CD14-positive monocyte (primary cell): ENCODE results near the gene SYNE2. TPM values are rescaled to one million over a fixed set of nuclear protein-coding genes. Genes with fewer than 3 reads are reported as not detected.

Experiments used
- DNase-seq, 3 donors: peaks; one replicate each; pipeline ENCODE4 v3.0.0-alpha.2; 2011 to 2022
- H2AFZ ChIP-seq: 2 replicates; pipeline ENCODE4 v1.6.0; 2012; ENCODE audit warnings: mild to moderate bottlenecking, low read depth, low read length, inconsistent platforms; ENCODE audit not compliant: insufficient read depth, poor library complexity, severe bottlenecking
- H3K27ac ChIP-seq, 2 donors: 1 replicate in 1 of 2; 2 replicates in 1 of 2; pipeline ENCODE4 v1.5.1; 2012 to 2013; ENCODE audit warnings: low read length in 2 of 2, control low read depth in 1 of 2, inconsistent platforms in 1 of 2, low read depth in 1 of 2, mild to moderate bottlenecking in 1 of 2
- H3K27me3 ChIP-seq, 2 donors: one replicate each; pipeline versions ENCODE4 v1.6.0 to v1.6.1; 2011 to 2013; ENCODE audit warnings: low read length in 2 of 2; ENCODE audit not compliant: control insufficient read depth in 2 of 2, insufficient read depth in 2 of 2
- H3K36me3 ChIP-seq, 2 donors: replicated peaks in 1 of 2; 1 replicate in 1 of 2; 2 replicates in 1 of 2; pipeline versions ENCODE4 v1.5.1 to v1.6.1; 2012 to 2013; ENCODE audit warnings: low read length in 2 of 2, control low read depth in 1 of 2, inconsistent platforms in 1 of 2, mild to moderate bottlenecking in 1 of 2; ENCODE audit not compliant: insufficient read depth in 2 of 2, control insufficient read depth in 1 of 2
- H3K4me1 ChIP-seq, 2 donors: 1 replicate in 1 of 2; 2 replicates in 1 of 2; pipeline versions ENCODE4 v1.5.1 to v1.6.1; 2012 to 2013; ENCODE audit warnings: low read length in 2 of 2, control low read depth in 1 of 2, inconsistent platforms in 1 of 2, mild to moderate bottlenecking in 1 of 2, moderate library complexity in 1 of 2; ENCODE audit not compliant: insufficient read depth in 2 of 2, control insufficient read depth in 1 of 2
- H3K4me2 ChIP-seq: replicated peaks from 2 replicates; pipeline ENCODE3; 2012; ENCODE audit warnings: low read length, moderate library complexity, mild to moderate bottlenecking; ENCODE audit not compliant: poor library complexity, severe bottlenecking; ENCODE audit errors: extremely low read depth
- H3K4me3 ChIP-seq, 3 experiments: fragments of 200-600 bp in 1 of 3; sonication (generic) in 1 of 3; replicated peaks in 1 of 3; 1 replicate in 2 of 3; 2 replicates in 1 of 3; pipeline ENCODE4 v1.5.1; 2011 to 2013; ENCODE audit warnings: low read length in 3 of 3, mild to moderate bottlenecking in 3 of 3, control low read depth in 2 of 3, low read depth in 2 of 3, inconsistent platforms in 1 of 3, moderate library complexity in 1 of 3
- H3K79me2 ChIP-seq: 2 replicates; pipeline ENCODE4 v1.6.0; 2012; ENCODE audit warnings: mild to moderate bottlenecking, control low read depth, inconsistent platforms, low read length, moderate library complexity; ENCODE audit not compliant: insufficient read depth
- H3K9ac ChIP-seq: 2 replicates; pipeline ENCODE4 v1.6.0; 2017; ENCODE audit warnings: low read length, mild to moderate bottlenecking; ENCODE audit not compliant: insufficient read depth, poor library complexity, severe bottlenecking
- H3K9me3 ChIP-seq, 2 donors: replicated peaks in 1 of 2; 1 replicate in 1 of 2; 2 replicates in 1 of 2; pipeline versions ENCODE4 v1.5.1 to v1.6.1; 2012 to 2013; ENCODE audit warnings: low read length in 2 of 2, control low read depth in 1 of 2; ENCODE audit not compliant: control insufficient read depth in 1 of 2, insufficient read depth in 1 of 2
- H4K20me1 ChIP-seq: 2 replicates; pipeline ENCODE4 v1.6.0; 2012; ENCODE audit warnings: mild to moderate bottlenecking, low read length, control low read depth, moderate library complexity; ENCODE audit not compliant: insufficient read depth
- H3K27ac Mint-ChIP-seq, 7 donors: one replicate each; pipeline ENCODE4 v1.8.0; 2020; ENCODE audit warnings: mild to moderate bottlenecking in 7 of 7, mixed read lengths in 7 of 7, moderate library complexity in 6 of 7, inconsistent platforms in 2 of 7
- H3K27me3 Mint-ChIP-seq, 3 donors: one replicate each; pipeline ENCODE4 v1.8.0; 2021 to 2022; ENCODE audit warnings: low read depth in 3 of 3, mild to moderate bottlenecking in 3 of 3, mixed read lengths in 3 of 3, moderate library complexity in 3 of 3, inconsistent platforms in 1 of 3
- H3K36me3 Mint-ChIP-seq, 2 donors: one replicate each; pipeline ENCODE4 v1.8.0; 2020; ENCODE audit warnings: mixed read lengths in 2 of 2, inconsistent platforms in 1 of 2, mild to moderate bottlenecking in 1 of 2
- H3K4me1 Mint-ChIP-seq: one replicate; pipeline ENCODE4 v1.8.0; 2020; ENCODE audit warnings: mild to moderate bottlenecking, mixed read lengths
- H3K4me3 Mint-ChIP-seq, 2 donors: one replicate each; pipeline ENCODE4 v1.8.0; 2020; ENCODE audit warnings: mild to moderate bottlenecking in 2 of 2, mixed read lengths in 2 of 2, moderate library complexity in 1 of 2
- H3K9me3 Mint-ChIP-seq, 7 donors: one replicate each; pipeline ENCODE4 v1.8.0; 2020 to 2022; ENCODE audit warnings: mixed read lengths in 7 of 7, mild to moderate bottlenecking in 6 of 7, moderate library complexity in 6 of 7, inconsistent platforms in 2 of 7
- CTCF ChIP-seq: fragments of 200-600 bp; IDR thresholded peaks from one replicate; pipeline ENCODE4 v1.8.0; 2022; ENCODE audit warnings: antibody characterized with exemption, mild to moderate bottlenecking
- WGBS: methylation state at CpG from one replicate; pipeline ENCODE4 v1.1.5; 2013; ENCODE audit warnings: missing lambda C conversion rate; ENCODE audit not compliant: insufficient coverage; 5-methylcytosine and 5-hydroxymethylcytosine counted together
- intact Hi-C, 2 donors: fragments of 100-400 bp; cut with micrococcal nuclease; formaldehyde crosslinking; loops; one replicate each; pipeline versions ENCODE4 v1.15.0 to v1.15.1; 2023
- polyA plus RNA-seq, 3 donors: library from polyadenylated mRNA; depleted of rRNA in 1 of 3; unstranded in 2 of 3; stranded (reverse) in 1 of 3; fragments of 300-500 nt in 2 of 3; fragments of >200 nt in 1 of 3; fragmentation: Illumina TruSeq in 2 of 3; gene quantifications; 1 replicate in 2 of 3; 2 replicates in 1 of 3; pipeline ENCODE4 v1.2.3, GENCODE V29; 2012 to 2021

Gene SYNE2
- polyA plus RNA-seq, 3 donors = 0.06 to 0.46 (median 0.44) TPM

- H3K27me3 Mint-ChIP-seq = peaks cover 9 to 13% (median 11%) of the 10 kb centered on the region in 3 donors
- no peak overlapping the region for H3K9ac ChIP-seq
- peaks cover 0 to 6% of the 10 kb centered on the region in 2 donors for H3K4me1 ChIP-seq
- H3K4me3 ChIP-seq = no peak overlapping the region
- H3K36me3 Mint-ChIP-seq = no peaks in the 10 kb centered on the region
- no peaks in the 10 kb centered on the region for H3K27me3 ChIP-seq
- H3K4me2 ChIP-seq = no peak overlapping the region
- no peak for DNase-seq
- intact Hi-C loops = no loop called here
- H3K4me3 Mint-ChIP-seq = no peak overlapping the region
- H3K36me3 ChIP-seq = no peaks in the 10 kb centered on the region
- no peak overlapping the region for H2AFZ ChIP-seq
- 88% methylated on average over 4 of the region's 7 CpGs for WGBS
- H4K20me1 ChIP-seq = no peaks in the 10 kb centered on the region
- H3K79me2 ChIP-seq = no peaks in the 10 kb centered on the region
- peaks cover 14% of the 10 kb centered on the region for H3K4me1 Mint-ChIP-seq
- H3K27ac ChIP-seq = no peak overlapping the region
- no peak overlapping the region for H3K27ac Mint-ChIP-seq
- H3K9me3 ChIP-seq = no peaks in the 10 kb centered on the region
- no peak for TF ChIP-seq CTCF
- no peaks in the 10 kb centered on the region for H3K9me3 Mint-ChIP-seq
Measured at GRCh38 chr14:64217834-64218233, 365.0 kb downstream of the SYNE2 start.

- Histone ChIP-seq H3K9ac (no peak overlapping the region), H3K27me3 (no peaks in the 10 kb centered on the region), H3K27ac (no peak overlapping the region), H4K20me1 (no peaks in the 10 kb centered on the region), H3K9me3 (no peaks in the 10 kb centered on the region), H3K36me3 (no peaks in the 10 kb centered on the region), H3K4me1 (peaks cover 0 to 6% of the 10 kb centered on the region in 2 donors), H3K79me2 (no peaks in the 10 kb centered on the region), H3K4me2 (no peak overlapping the region), H2AFZ (no peak overlapping the region), H3K4me3 (no peak overlapping the region)
- H3K4me3 Mint-ChIP-seq = no peak overlapping the region
- no peak for TF ChIP-seq CTCF
- WGBS = no CpG with 5 or more reads among the region's 15 CpGs
- H3K4me1 Mint-ChIP-seq = peaks cover 14% of the 10 kb centered on the region
- H3K27me3 Mint-ChIP-seq = peaks cover 10 to 16% (median 13%) of the 10 kb centered on the region in 3 donors
- no peak overlapping the region for H3K27ac Mint-ChIP-seq
- intact Hi-C loops = no loop called here
- no peak for DNase-seq
- H3K36me3 Mint-ChIP-seq = no peaks in the 10 kb centered on the region
- H3K9me3 Mint-ChIP-seq = no peaks in the 10 kb centered on the region
Measured at GRCh38 chr14:64218344-64219240, 365.8 kb downstream of the SYNE2 start.
